ENCODE data around the gene TMEM54. TPM values are rescaled to one million over a fixed set of nuclear protein-coding genes. Genes with fewer than 3 reads are reported as not detected.

Gene TMEM54
- total and polyA plus RNA-seq, 10 of the 15 experiments (the other 5 are each of a cell fraction or from before 2014, with no cell fraction given), result 0.07 to 0.94 (median 0.56) TPM; not detected in 1

DNA sequence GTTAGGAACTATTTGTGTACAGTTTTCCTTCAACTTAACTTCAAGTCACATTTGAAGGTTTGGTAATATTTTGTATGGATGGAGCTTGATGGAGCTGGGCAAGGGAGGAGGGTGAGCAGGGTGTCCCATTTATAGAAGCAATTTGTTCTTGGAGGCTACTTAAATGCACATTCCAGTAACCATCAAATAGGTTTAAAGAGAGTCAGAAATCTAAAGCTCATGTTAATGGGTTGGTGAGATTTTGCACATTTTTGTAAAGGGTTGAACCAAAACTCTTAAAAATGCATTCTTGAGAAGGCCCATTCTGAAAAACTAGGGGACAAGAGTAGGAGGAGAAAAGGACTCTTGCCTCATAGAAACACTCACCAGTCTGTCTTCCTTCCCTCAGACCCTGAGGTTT is 40.6 kb downstream of the TMEM54 start:
- FAIRE-seq (no peak), ATAC-seq (no peak), DNase-seq (ENCODE audit: low read depth, low spot score) (no peak)
- SMC1A ChIA-PET (ENCODE audit: uncharacterized antibody, unreplicated experiment), result interaction anchor here (0.9 to 1.9 kb wide), 3 partner anchors 10 to 149 kb away, joined by 3 to 5 read pairs (median 4); no protein-coding TSS in a partner anchor
- intact Hi-C loops (cut with micrococcal nuclease; ENCODE audit: unreplicated experiment) (no loop called here), in situ Hi-C loops (cut with MboI) (no loop called here)
- Histone ChIP-seq H3K79me2 (ENCODE audit: control insufficient read depth, insufficient read depth, low read length) (no peaks in the 10 kb centered on the region), H3K27me3 (replicated peaks in 1 of 2; ENCODE audit: control insufficient read depth in 2 of 2, insufficient read depth in 2 of 2, low read length in 1 of 2) (no peaks in the 10 kb centered on the region), H3K4me3 (no peak overlapping the region), H3K4me2 (ENCODE audit: control insufficient read depth, insufficient read depth) (no peak overlapping the region), H3K4me1 (ENCODE audit: control insufficient read depth, insufficient read depth, low read length) (no peaks in the 10 kb centered on the region), H4K20me1 (ENCODE audit: control insufficient read depth, insufficient read depth) (no peaks in the 10 kb centered on the region), H3K9ac (ENCODE audit: control insufficient read depth, insufficient read depth, low read length) (no peak overlapping the region), H2AFZ (ENCODE audit: control insufficient read depth, low read depth, low read length) (no peak overlapping the region), H3K9me3 (replicated peaks; ENCODE audit: control insufficient read depth, insufficient read depth, low read length) (no peaks in the 10 kb centered on the region), H3K36me3 (ENCODE audit: control insufficient read depth in 2 of 2, insufficient read depth in 2 of 2, low read length in 1 of 2) (peaks cover 8 to 35% of the 10 kb centered on the region in 2 experiments), H3K27ac (ENCODE audit: control insufficient read depth, insufficient read depth) (no peak overlapping the region)
- CTCF ChIA-PET, result interaction anchor here (1.1 to 6.5 kb wide), 4 partner anchors 12 to 545 kb away, joined by 3 to 37 read pairs (median 12); no protein-coding TSS in a partner anchor
- POLR2A ChIA-PET, result no interaction called here
- TF ChIP-seq KAT2A (conservative IDR thresholded peaks at IDR 0.05; ENCODE audit: control insufficient read depth, low read depth, low read length), result no peak
- no peak for TF ChIP-seq HDAC2 (IDR thresholded peaks at IDR 0.05)
- RAD21 ChIA-PET (ENCODE audit: unreplicated experiment), result no interaction called here
- no TSS peak for BruUV-seq (replicated peaks)

DNA sequence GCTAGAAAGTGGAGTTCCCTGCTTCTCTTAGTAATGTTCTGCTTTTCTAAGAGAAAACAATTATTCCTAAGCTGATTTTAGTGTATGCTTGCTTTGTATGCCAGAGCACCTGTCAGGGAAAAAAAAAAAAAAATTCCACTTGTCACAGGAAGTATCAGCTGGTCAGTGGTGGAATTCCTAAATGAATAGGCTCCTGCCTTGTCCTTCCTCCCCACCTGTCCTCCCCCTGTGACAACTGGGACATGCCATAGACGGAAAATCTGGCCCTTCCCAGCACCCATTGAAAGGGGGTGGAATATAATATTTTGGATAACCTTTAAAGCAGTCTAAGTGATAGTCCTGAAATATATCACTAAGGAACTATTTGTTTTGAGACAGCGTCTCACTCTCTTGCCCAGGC is 41.3 kb downstream of the TMEM54 start:
- Histone ChIP-seq H3K36me3 (ENCODE audit: control insufficient read depth in 2 of 2, insufficient read depth in 2 of 2, low read length in 1 of 2) (peaks cover 8 to 35% of the 10 kb centered on the region in 2 experiments), H3K4me1 (ENCODE audit: control insufficient read depth, insufficient read depth, low read length) (no peaks in the 10 kb centered on the region), H3K4me2 (ENCODE audit: control insufficient read depth, insufficient read depth) (no peak overlapping the region), H2AFZ (ENCODE audit: control insufficient read depth, low read depth, low read length) (no peak overlapping the region), H3K79me2 (ENCODE audit: control insufficient read depth, insufficient read depth, low read length) (no peaks in the 10 kb centered on the region), H3K9ac (ENCODE audit: control insufficient read depth, insufficient read depth, low read length) (no peak overlapping the region), H3K27me3 (replicated peaks in 1 of 2; ENCODE audit: control insufficient read depth in 2 of 2, insufficient read depth in 2 of 2, low read length in 1 of 2) (no peaks in the 10 kb centered on the region), H3K4me3 (no peak overlapping the region), H3K9me3 (replicated peaks; ENCODE audit: control insufficient read depth, insufficient read depth, low read length) (no peaks in the 10 kb centered on the region), H4K20me1 (ENCODE audit: control insufficient read depth, insufficient read depth) (no peaks in the 10 kb centered on the region), H3K27ac (ENCODE audit: control insufficient read depth, insufficient read depth) (no peak overlapping the region)
- no TSS peak for BruUV-seq (replicated peaks)
- no peak for ATAC-seq
- CTCF ChIA-PET, result interaction anchor here (1.1 to 6.5 kb wide), 5 partner anchors 13 to 544 kb away, joined by 3 to 37 read pairs (median 3); no protein-coding TSS in a partner anchor
- DNase-seq (ENCODE audit: low read depth, low spot score), result no peak
- POLR2A ChIA-PET, result interaction anchor here (0.7 kb wide), 1 partner anchor 234 kb away, joined by 4 read pairs; no protein-coding TSS in a partner anchor
- RAD21 ChIA-PET (ENCODE audit: unreplicated experiment), result no interaction called here
- intact Hi-C loops (cut with micrococcal nuclease; ENCODE audit: unreplicated experiment) (no loop called here), in situ Hi-C loops (cut with MboI) (no loop called here)
- no peak for FAIRE-seq
- WGBS (ENCODE audit: insufficient coverage, insufficient replicate concordance, low lambda C conversion rate, missing lambda C conversion rate), result 100% methylated on average over 2 of the region's 2 CpGs
- SMC1A ChIA-PET (ENCODE audit: uncharacterized antibody, unreplicated experiment), result interaction anchor here (1.3 to 1.6 kb wide), 2 partner anchors 10 to 148 kb away, joined by 4 read pairs; no protein-coding TSS in a partner anchor
- TF ChIP-seq POLR2AphosphoS5 (IDR thresholded peaks at IDR 0.05; ENCODE audit: low read length) (no peak), ZNF207 (IDR thresholded peaks at IDR 0.05; ENCODE audit: borderline replicate concordance) (no peak), CEBPB (IDR thresholded peaks at IDR 0.05; ENCODE audit: borderline replicate concordance in 1 of 2, low read depth in 2 of 2, low read length in 2 of 2) (no peak), BRCA1 (IDR thresholded peaks at IDR 0.05; ENCODE audit: low read depth, low read length) (no peak), NR2C1 (IDR thresholded peaks at IDR 0.05) (no peak), SMAD1 (IDR thresholded peaks at IDR 0.05; ENCODE audit: low read depth, partially characterized antibody) (no peak)
- TF ChIP-seq, protein P1, sequence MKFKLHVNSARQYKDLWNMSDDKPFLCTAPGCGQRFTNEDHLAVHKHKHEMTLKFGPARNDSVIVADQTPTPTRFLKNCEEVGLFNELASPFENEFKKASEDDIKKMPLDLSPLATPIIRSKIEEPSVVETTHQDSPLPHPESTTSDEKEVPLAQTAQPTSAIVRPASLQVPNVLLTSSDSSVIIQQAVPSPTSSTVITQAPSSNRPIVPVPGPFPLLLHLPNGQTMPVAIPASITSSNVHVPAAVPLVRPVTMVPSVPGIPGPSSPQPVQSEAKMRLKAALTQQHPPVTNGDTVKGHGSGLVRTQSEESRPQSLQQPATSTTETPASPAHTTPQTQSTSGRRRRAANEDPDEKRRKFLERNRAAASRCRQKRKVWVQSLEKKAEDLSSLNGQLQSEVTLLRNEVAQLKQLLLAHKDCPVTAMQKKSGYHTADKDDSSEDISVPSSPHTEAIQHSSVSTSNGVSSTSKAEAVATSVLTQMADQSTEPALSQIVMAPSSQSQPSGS (IDR thresholded peaks at IDR 0.05; ENCODE audit: low read length), result no peak
- TF ChIP-seq, protein P2, sequence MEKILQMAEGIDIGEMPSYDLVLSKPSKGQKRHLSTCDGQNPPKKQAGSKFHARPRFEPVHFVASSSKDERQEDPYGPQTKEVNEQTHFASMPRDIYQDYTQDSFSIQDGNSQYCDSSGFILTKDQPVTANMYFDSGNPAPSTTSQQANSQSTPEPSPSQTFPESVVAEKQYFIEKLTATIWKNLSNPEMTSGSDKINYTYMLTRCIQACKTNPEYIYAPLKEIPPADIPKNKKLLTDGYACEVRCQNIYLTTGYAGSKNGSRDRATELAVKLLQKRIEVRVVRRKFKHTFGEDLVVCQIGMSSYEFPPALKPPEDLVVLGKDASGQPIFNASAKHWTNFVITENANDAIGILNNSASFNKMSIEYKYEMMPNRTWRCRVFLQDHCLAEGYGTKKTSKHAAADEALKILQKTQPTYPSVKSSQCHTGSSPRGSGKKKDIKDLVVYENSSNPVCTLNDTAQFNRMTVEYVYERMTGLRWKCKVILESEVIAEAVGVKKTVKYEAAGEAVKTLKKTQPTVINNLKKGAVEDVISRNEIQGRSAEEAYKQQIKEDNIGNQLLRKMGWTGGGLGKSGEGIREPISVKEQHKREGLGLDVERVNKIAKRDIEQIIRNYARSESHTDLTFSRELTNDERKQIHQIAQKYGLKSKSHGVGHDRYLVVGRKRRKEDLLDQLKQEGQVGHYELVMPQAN (conservative IDR thresholded peaks at IDR 0.05), result no peak
- TF ChIP-seq, protein P3, sequence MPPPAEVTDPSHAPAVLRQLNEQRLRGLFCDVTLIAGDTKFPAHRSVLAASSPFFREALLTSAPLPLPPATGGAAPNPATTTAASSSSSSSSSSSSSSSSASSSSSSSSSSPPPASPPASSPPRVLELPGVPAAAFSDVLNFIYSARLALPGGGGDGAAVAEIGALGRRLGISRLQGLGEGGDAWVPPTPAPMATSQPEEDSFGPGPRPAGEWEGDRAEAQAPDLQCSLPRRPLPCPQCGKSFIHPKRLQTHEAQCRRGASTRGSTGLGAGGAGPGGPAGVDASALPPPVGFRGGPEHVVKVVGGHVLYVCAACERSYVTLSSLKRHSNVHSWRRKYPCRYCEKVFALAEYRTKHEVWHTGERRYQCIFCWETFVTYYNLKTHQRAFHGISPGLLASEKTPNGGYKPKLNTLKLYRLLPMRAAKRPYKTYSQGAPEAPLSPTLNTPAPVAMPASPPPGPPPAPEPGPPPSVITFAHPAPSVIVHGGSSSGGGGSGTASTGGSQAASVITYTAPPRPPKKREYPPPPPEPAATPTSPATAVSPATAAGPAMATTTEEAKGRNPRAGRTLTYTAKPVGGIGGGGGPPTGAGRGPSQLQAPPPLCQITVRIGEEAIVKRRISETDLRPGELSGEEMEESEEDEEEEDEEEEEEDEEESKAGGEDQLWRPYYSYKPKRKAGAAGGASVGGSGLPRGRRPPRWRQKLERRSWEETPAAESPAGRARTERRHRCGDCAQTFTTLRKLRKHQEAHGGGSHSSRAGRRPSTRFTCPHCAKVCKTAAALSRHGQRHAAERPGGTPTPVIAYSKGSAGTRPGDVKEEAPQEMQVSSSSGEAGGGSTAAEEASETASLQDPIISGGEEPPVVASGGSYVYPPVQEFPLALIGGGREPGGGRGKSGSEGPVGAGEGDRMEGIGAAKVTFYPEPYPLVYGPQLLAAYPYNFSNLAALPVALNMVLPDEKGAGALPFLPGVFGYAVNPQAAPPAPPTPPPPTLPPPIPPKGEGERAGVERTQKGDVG (CRISPR knock-in tag; IDR thresholded peaks at IDR 0.05), result no peak

Measured in GM12878 (cell line).